Trophoblast cell (in vitro differentiated cells and primary cell): Measurements from ENCODE around the gene CCDC90B.
"Not testable (repeated sequence)": the region's sequence is repeated elsewhere in the genome, so short reads cannot be mapped to it uniquely, and the experiment has no call there.

Experiments used
- DNase-seq, 2 donors: peaks; one replicate each; pipeline ENCODE4 v3.0.0-alpha.2; 2016
- H2AFZ ChIP-seq: 2 replicates; pipeline ENCODE4 v1.6.1; 2013; ENCODE audit warnings: low read length, moderate library complexity, mild to moderate bottlenecking; ENCODE audit not compliant: insufficient read depth, poor library complexity
- H2AK5ac ChIP-seq: 2 replicates; pipeline ENCODE4 v1.6.1; 2013; ENCODE audit warnings: mild to moderate bottlenecking, low read length
- H2BK120ac ChIP-seq: 2 replicates; pipeline ENCODE4 v1.6.1; 2013; ENCODE audit warnings: low read length, mild to moderate bottlenecking, moderate library complexity; ENCODE audit not compliant: insufficient read depth, poor library complexity
- H2BK12ac ChIP-seq: 2 replicates; pipeline ENCODE4 v1.6.1; 2013; ENCODE audit warnings: mild to moderate bottlenecking, low read length, moderate library complexity
- H2BK5ac ChIP-seq: 2 replicates; pipeline ENCODE4 v1.6.1; 2013; ENCODE audit warnings: low read length, low read depth, moderate library complexity, mild to moderate bottlenecking; ENCODE audit not compliant: poor library complexity
- H3K14ac ChIP-seq: 2 replicates; pipeline ENCODE4 v1.6.1; 2013; ENCODE audit warnings: mild to moderate bottlenecking, low read length
- H3K18ac ChIP-seq: 2 replicates; pipeline ENCODE4 v1.6.1; 2013; ENCODE audit warnings: mild to moderate bottlenecking, low read length
- H3K23ac ChIP-seq: 2 replicates; pipeline ENCODE4 v1.6.1; 2013; ENCODE audit warnings: low read length
- H3K27ac ChIP-seq: 2 replicates; pipeline ENCODE4 v1.5.1; 2013; ENCODE audit warnings: low read depth, mild to moderate bottlenecking, inconsistent platforms, low read length, moderate library complexity
- H3K27me3 ChIP-seq: 2 replicates; pipeline ENCODE4 v1.6.1; 2013; ENCODE audit warnings: inconsistent platforms, mild to moderate bottlenecking, low read length, moderate library complexity; ENCODE audit not compliant: insufficient read depth
- H3K36me3 ChIP-seq, 2 experiments: 1 replicate in 1 of 2; 2 replicates in 1 of 2; pipeline ENCODE4 v1.6.1; 2013; ENCODE audit warnings: low read length in 2 of 2, mild to moderate bottlenecking in 2 of 2, moderate library complexity in 1 of 2; ENCODE audit not compliant: insufficient read depth in 2 of 2, control insufficient read depth in 1 of 2
- H3K4ac ChIP-seq: 2 replicates; pipeline ENCODE4 v1.6.1; 2013; ENCODE audit warnings: low read depth, mild to moderate bottlenecking, low read length, moderate library complexity
- H3K4me1 ChIP-seq, 2 experiments: 1 replicate in 1 of 2; 2 replicates in 1 of 2; pipeline ENCODE4 v1.6.1; 2013; ENCODE audit warnings: low read length in 2 of 2, mild to moderate bottlenecking in 2 of 2, moderate library complexity in 1 of 2; ENCODE audit not compliant: insufficient read depth in 2 of 2, control insufficient read depth in 1 of 2
- H3K4me2 ChIP-seq: 2 replicates; pipeline ENCODE4 v1.6.1; 2013; ENCODE audit warnings: inconsistent platforms, mild to moderate bottlenecking, low read length, moderate library complexity
- H3K4me3 ChIP-seq: 2 replicates; pipeline ENCODE4 v1.5.1; 2013; ENCODE audit warnings: mild to moderate bottlenecking, low read depth, low read length, inconsistent platforms
- H3K79me1 ChIP-seq: one replicate; pipeline ENCODE4 v1.6.1; 2013; ENCODE audit warnings: low read length
- H3K79me2 ChIP-seq: 2 replicates; pipeline ENCODE4 v1.6.1; 2013; ENCODE audit warnings: low read length, mild to moderate bottlenecking; ENCODE audit not compliant: control insufficient read depth, insufficient read depth, poor library complexity
- H3K9ac ChIP-seq: 2 replicates; pipeline ENCODE4 v1.6.1; 2013; ENCODE audit warnings: mild to moderate bottlenecking, low read length
- H3K9me3 ChIP-seq: 2 replicates; pipeline ENCODE4 v1.6.1; 2013; ENCODE audit warnings: low read depth, mild to moderate bottlenecking, control low read depth, inconsistent platforms, low read length; ENCODE audit not compliant: insufficient read depth
- H4K12ac ChIP-seq: 2 replicates; pipeline ENCODE4 v1.6.1; 2013; ENCODE audit warnings: low read depth, mild to moderate bottlenecking, low read length, moderate library complexity
- H4K8ac ChIP-seq: 2 replicates; pipeline ENCODE4 v1.6.1; 2013; ENCODE audit warnings: low read depth, mild to moderate bottlenecking, low read length, moderate library complexity
- H4K91ac ChIP-seq: one replicate; pipeline ENCODE4 v1.6.1; 2013; ENCODE audit warnings: low read depth, mild to moderate bottlenecking, low read length, moderate library complexity
- WGBS: extraction: QIAGEN DNeasy Blood & Tissue Kit; methylation state at CpG from one replicate; pipeline ENCODE4 v1.1.7; 2013; ENCODE audit warnings: missing lambda C conversion rate; ENCODE audit not compliant: insufficient read length, insufficient coverage; ENCODE audit errors: extremely low coverage; 5-methylcytosine and 5-hydroxymethylcytosine counted together

CCDC90B gene

GRCh38 chr11:83316143-83316896 lies 30.2 kb upstream of the CCDC90B start:
- not testable (repeated sequence) for H3K9ac ChIP-seq
- WGBS: no CpG with 5 or more reads among the region's 59 CpGs

DNA sequence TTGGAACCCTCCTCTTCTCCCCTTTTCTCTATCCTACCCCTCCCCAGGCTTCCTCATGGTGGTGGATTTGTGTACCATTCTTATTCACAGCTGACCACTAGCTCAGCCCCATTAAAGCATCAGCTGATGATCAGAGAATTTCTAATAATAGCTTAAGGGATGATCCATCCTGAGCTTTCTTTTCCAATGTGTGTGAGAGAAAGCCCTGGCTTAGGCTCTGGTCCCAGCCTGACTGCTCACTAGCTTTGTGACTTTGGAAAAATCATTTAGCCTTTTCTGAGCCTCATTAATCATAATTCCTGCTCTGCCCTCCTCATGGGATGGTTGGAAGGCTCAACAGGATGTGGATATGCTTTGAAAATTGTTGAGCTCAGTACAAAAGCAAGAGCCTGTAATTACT lies 26.3 kb upstream of the CCDC90B start:
- Histone ChIP-seq H3K4me1 (no peaks in the 10 kb centered on the region), H4K91ac (no peak overlapping the region), H2AFZ (no peak overlapping the region), H3K9me3 (no peaks in the 10 kb centered on the region), H2BK120ac (no peak overlapping the region), H3K4me2 (no peak overlapping the region), H3K9ac (no peak overlapping the region), H4K8ac (no peak overlapping the region), H2BK12ac (no peak overlapping the region), H2AK5ac (no peak overlapping the region), H3K36me3 (no peaks in the 10 kb centered on the region), H3K79me1 (no peaks in the 10 kb centered on the region), H3K79me2 (no peaks in the 10 kb centered on the region), H2BK5ac (no peak overlapping the region), H3K23ac (no peak overlapping the region), H3K14ac (no peak overlapping the region), H4K12ac (no peak overlapping the region), H3K18ac (no peak overlapping the region), H3K4ac (no peak overlapping the region), H3K27me3 (no peaks in the 10 kb centered on the region), H3K4me3 (no peak overlapping the region), H3K27ac (no peak overlapping the region)
- no peak for DNase-seq

More at GRCh38 chr11:83316143-83316896, 30.2 kb upstream of the CCDC90B start:
- H3K27ac ChIP-seq, H3K79me2 ChIP-seq, H4K8ac ChIP-seq, H3K36me3 ChIP-seq, H3K23ac ChIP-seq, H3K4me1 ChIP-seq, DNase-seq, H3K79me1 ChIP-seq, H3K18ac ChIP-seq, H3K4ac ChIP-seq, H3K27me3 ChIP-seq, H2BK5ac ChIP-seq, H4K91ac ChIP-seq, H2BK120ac ChIP-seq, H2AK5ac ChIP-seq, H2BK12ac ChIP-seq, H3K9me3 ChIP-seq, H2AFZ ChIP-seq, H3K4me2 ChIP-seq, H4K12ac ChIP-seq, H3K4me3 ChIP-seq, H3K14ac ChIP-seq: not testable (repeated sequence)

GRCh38 chr11:83311701-83312100 lies 25.5 kb upstream of the CCDC90B start:
- WGBS: no CpG with 5 or more reads among the region's 2 CpGs
- Histone ChIP-seq H2BK5ac (no peak overlapping the region), H3K27me3 (no peaks in the 10 kb centered on the region)

DNA sequence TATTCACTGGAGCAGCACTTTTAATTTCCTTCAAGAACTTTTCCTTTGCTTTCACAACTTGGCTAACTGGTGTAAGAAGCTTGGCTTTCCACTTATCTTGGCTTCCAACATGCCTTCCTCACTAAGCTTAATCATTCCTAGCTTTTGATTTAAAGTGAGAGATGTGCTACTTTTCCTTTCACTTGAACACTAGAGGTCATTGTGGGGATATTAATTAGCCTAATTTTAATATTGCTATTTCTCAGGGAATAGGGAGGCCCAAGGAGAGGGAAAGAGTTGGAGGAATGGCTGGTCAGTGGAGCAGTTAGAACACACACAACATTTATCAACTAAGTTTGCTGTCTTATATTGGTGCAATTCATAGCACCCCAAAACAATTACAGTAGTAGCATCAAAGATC lies 24.6 kb upstream of the CCDC90B start:
- Histone ChIP-seq H3K4me1 (no peaks in the 10 kb centered on the region), H3K4me3 (no peak overlapping the region), H2BK120ac (no peak overlapping the region), H3K18ac (no peak overlapping the region), H3K79me2 (no peaks in the 10 kb centered on the region), H3K14ac (no peak overlapping the region), H4K12ac (no peak overlapping the region), H3K9ac (no peak overlapping the region), H3K23ac (no peak overlapping the region), H3K9me3 (no peaks in the 10 kb centered on the region), H3K27me3 (no peaks in the 10 kb centered on the region), H3K27ac (no peak overlapping the region), H3K79me1 (no peaks in the 10 kb centered on the region), H3K36me3 (no peaks in the 10 kb centered on the region), H2BK5ac (no peak overlapping the region), H2AK5ac (no peak overlapping the region), H4K8ac (no peak overlapping the region), H2AFZ (no peak overlapping the region), H4K91ac (no peak overlapping the region), H3K4ac (no peak overlapping the region), H2BK12ac (no peak overlapping the region), H3K4me2 (no peak overlapping the region)
- no peak for DNase-seq

More at GRCh38 chr11:83311701-83312100, 25.5 kb upstream of the CCDC90B start:
- Histone ChIP-seq H4K91ac (no peak overlapping the region), H3K27ac (no peak overlapping the region), H2BK12ac (no peak overlapping the region), H3K79me2 (no peaks in the 10 kb centered on the region), H2BK120ac (no peak overlapping the region), H3K14ac (no peak overlapping the region), H3K4me3 (no peak overlapping the region), H4K12ac (no peak overlapping the region), H3K4ac (no peak overlapping the region), H2AFZ (no peak overlapping the region), H3K9me3 (no peaks in the 10 kb centered on the region), H3K23ac (no peak overlapping the region), H3K18ac (no peak overlapping the region), H3K9ac (no peak overlapping the region), H2AK5ac (no peak overlapping the region), H3K36me3 (no peaks in the 10 kb centered on the region), H3K4me2 (no peak overlapping the region), H3K4me1 (no peaks in the 10 kb centered on the region), H3K79me1 (no peaks in the 10 kb centered on the region), H4K8ac (no peak overlapping the region)
- peak in 1 of 2 donors; percentile 41 for DNase-seq
